Neural progenitor cell (in vitro differentiated cells): ENCODE results near the gene RIPK4. TPM values are rescaled to one million over a fixed set of nuclear protein-coding genes. Genes with fewer than 3 reads are reported as not detected.

Experiments used
- DNase-seq: peaks from one replicate; pipeline ENCODE4 v3.0.0-alpha.2; 2016; ENCODE audit warnings: low spot score
- H2AFZ ChIP-seq: fragments of 200-600 bp; sonication (generic); replicated peaks from 2 replicates; pipeline ENCODE4 v1.6.1; 2016; ENCODE audit warnings: antibody characterized with exemption
- H3F3A ChIP-seq: fragments of 200-600 bp; sonication (generic); 2 replicates; pipeline ENCODE4 v1.6.1; 2016; ENCODE audit warnings: antibody characterized with exemption, low read depth
- H3K27ac ChIP-seq: fragments of 200-600 bp; sonication (generic); 2 replicates; pipeline ENCODE4 v1.5.1; 2016; ENCODE audit warnings: mild to moderate bottlenecking
- H3K27me3 ChIP-seq: fragments of 200-600 bp; sonication (generic); 2 replicates; pipeline ENCODE4 v1.6.1; 2016; ENCODE audit warnings: mild to moderate bottlenecking, moderate library complexity
- H3K36me3 ChIP-seq: fragments of 200-600 bp; sonication (generic); 2 replicates; pipeline ENCODE4 v1.5.1; 2016
- H3K4me1 ChIP-seq: fragments of 200-600 bp; sonication (generic); 2 replicates; pipeline ENCODE4 v1.6.1; 2016; ENCODE audit warnings: mixed run types
- H3K4me2 ChIP-seq: fragments of 200-600 bp; sonication (generic); 2 replicates; pipeline ENCODE4 v1.6.1; 2016
- H3K4me3 ChIP-seq: fragments of 200-600 bp; sonication (generic); 2 replicates; pipeline ENCODE4 v1.5.1; 2016
- H3K79me2 ChIP-seq: fragments of 200-600 bp; sonication (generic); 2 replicates; pipeline ENCODE4 v1.6.1; 2016; ENCODE audit warnings: low read depth
- H3K9ac ChIP-seq: fragments of 200-600 bp; sonication (generic); 2 replicates; pipeline ENCODE4 v1.6.1; 2016
- H3K9me3 ChIP-seq: fragments of 200-600 bp; sonication (generic); 2 replicates; pipeline ENCODE4 v1.5.1; 2016; ENCODE audit warnings: low read depth
- H4K20me1 ChIP-seq: fragments of 200-600 bp; sonication (generic); 2 replicates; pipeline ENCODE4 v1.6.1; 2016; ENCODE audit warnings: low read depth
- H3K27ac Mint-ChIP-seq: 3 replicates; pipeline ENCODE4 v1.8.0; 2021; ENCODE audit warnings: mixed read lengths
- H3K27me3 Mint-ChIP-seq: 2 replicates; pipeline ENCODE4 v1.8.0; 2022; ENCODE audit warnings: low read depth, mild to moderate bottlenecking, inconsistent platforms, moderate library complexity, mixed read lengths; ENCODE audit not compliant: insufficient read depth
- H3K36me3 Mint-ChIP-seq: 3 replicates; pipeline ENCODE4 v1.8.0; 2021; ENCODE audit warnings: mixed read lengths
- H3K4me1 Mint-ChIP-seq: 3 replicates; pipeline ENCODE4 v1.8.0; 2021; ENCODE audit warnings: mixed read lengths
- H3K4me3 Mint-ChIP-seq: 3 replicates; pipeline ENCODE4 v1.8.0; 2021; ENCODE audit warnings: mild to moderate bottlenecking, moderate library complexity, mixed read lengths
- H3K9me3 Mint-ChIP-seq: 3 replicates; pipeline ENCODE4 v1.8.0; 2020; ENCODE audit warnings: mixed read lengths
- CTCF ChIP-seq: fragments of 200-600 bp; sonication (generic); IDR thresholded peaks from 2 replicates; pipeline ENCODE4 v1.5.1; 2017; ENCODE audit warnings: antibody characterized with exemption, mild to moderate bottlenecking
- EZH2 ChIP-seq: fragments of 200-600 bp; sonication (generic); IDR thresholded peaks from 2 replicates; pipeline ENCODE4 v1.6.1; 2017; ENCODE audit warnings: antibody characterized with exemption, mild to moderate bottlenecking, moderate library complexity
- EZH2phosphoT487 ChIP-seq: fragments of 200-600 bp; sonication (generic); IDR thresholded peaks from 2 replicates; pipeline ENCODE4 v1.6.1; 2017; ENCODE audit warnings: antibody characterized with exemption
- total RNA-seq: library from RNA; depleted of rRNA; stranded (reverse); fragments of >200 nt; gene quantifications from 2 replicates; pipeline ENCODE4 v1.2.3, GENCODE V29; 2015; ENCODE audit warnings: low replicate concordance

Gene RIPK4
- total RNA-seq, 1 donor from 2014 or later: 1.3 TPM

GRCh38 chr21:41778930-41779600 is 12.2 kb upstream of the RIPK4 start:
- Histone ChIP-seq H3K4me1 (peaks cover 13% of the 10 kb centered on the region), H3K4me2 (peak overlapping the region; percentile 48), H3K4me3 (no peak overlapping the region), H3F3A (peaks cover 15% of the 10 kb centered on the region), H3K27me3 (peaks cover 12% of the 10 kb centered on the region), H2AFZ (peak overlapping the region; percentile 79), H3K27ac (no peak overlapping the region), H3K9me3 (no peaks in the 10 kb centered on the region), H4K20me1 (no peaks in the 10 kb centered on the region), H3K79me2 (no peaks in the 10 kb centered on the region), H3K9ac (no peak overlapping the region), H3K36me3 (no peaks in the 10 kb centered on the region)
- H3K4me1 Mint-ChIP-seq: peaks cover 20% of the 10 kb centered on the region
- peak; percentile 69 for DNase-seq
- TF ChIP-seq EZH2: no peak
- TF ChIP-seq CTCF: peak; percentile 35
- TF ChIP-seq EZH2phosphoT487: no peak
- H3K27ac Mint-ChIP-seq: no peak overlapping the region
- no peaks in the 10 kb centered on the region for H3K9me3 Mint-ChIP-seq
- no peak overlapping the region for H3K4me3 Mint-ChIP-seq
- peaks cover 2% of the 10 kb centered on the region for H3K27me3 Mint-ChIP-seq
- no peaks in the 10 kb centered on the region for H3K36me3 Mint-ChIP-seq

- H3K27ac Mint-ChIP-seq: no peak overlapping the region
- H3K27me3 Mint-ChIP-seq: peaks cover 2% of the 10 kb centered on the region
Measured at GRCh38 chr21:41777951-41778815, 11.3 kb upstream of the RIPK4 start.

GRCh38 chr21:41776778-41777177 is 9.9 kb upstream of the RIPK4 start:
- Mint-ChIP-seq H3K9me3 (no peaks in the 10 kb centered on the region), H3K4me3 (no peak overlapping the region), H3K27ac (no peak overlapping the region), H3K4me1 (peaks cover 28% of the 10 kb centered on the region), H3K36me3 (no peaks in the 10 kb centered on the region), H3K27me3 (peaks cover 2% of the 10 kb centered on the region)
- no peaks in the 10 kb centered on the region for H3K9me3 ChIP-seq
- no peaks in the 10 kb centered on the region for H4K20me1 ChIP-seq
- no peak for TF ChIP-seq EZH2phosphoT487
- TF ChIP-seq EZH2: no peak
- TF ChIP-seq CTCF: no peak
- H3K4me1 ChIP-seq: peaks cover 23% of the 10 kb centered on the region
- DNase-seq: no peak
- peaks cover 15% of the 10 kb centered on the region for H3F3A ChIP-seq
- H3K9ac ChIP-seq: no peak overlapping the region
- no peak overlapping the region for H2AFZ ChIP-seq
- H3K27ac ChIP-seq: no peak overlapping the region
- no peaks in the 10 kb centered on the region for H3K36me3 ChIP-seq
- H3K4me2 ChIP-seq: no peak overlapping the region
- H3K79me2 ChIP-seq: no peaks in the 10 kb centered on the region
- H3K4me3 ChIP-seq: no peak overlapping the region
- H3K27me3 ChIP-seq: peaks cover 22% of the 10 kb centered on the region

More at GRCh38 chr21:41777951-41778815, 11.3 kb upstream of the RIPK4 start:
- Histone ChIP-seq H3K4me1 (peaks cover 13% of the 10 kb centered on the region), H3F3A (peaks cover 15% of the 10 kb centered on the region), H3K36me3 (no peaks in the 10 kb centered on the region), H3K9ac (no peak overlapping the region), H4K20me1 (no peaks in the 10 kb centered on the region), H3K27ac (no peak overlapping the region), H3K4me3 (no peak overlapping the region), H3K79me2 (no peaks in the 10 kb centered on the region), H3K27me3 (peaks cover 14% of the 10 kb centered on the region), H3K9me3 (no peaks in the 10 kb centered on the region), H3K4me2 (peak overlapping the region; percentile 57), H2AFZ (peak overlapping the region; percentile 37)
- H3K9me3 Mint-ChIP-seq: no peaks in the 10 kb centered on the region
- peaks cover 17% of the 10 kb centered on the region for H3K4me1 Mint-ChIP-seq
- H3K36me3 Mint-ChIP-seq: no peaks in the 10 kb centered on the region
- peak; percentile 93 for DNase-seq
- TF ChIP-seq CTCF (peak; percentile 84), EZH2phosphoT487 (no peak)
- no peak overlapping the region for H3K4me3 Mint-ChIP-seq
